Pulmonary artery endothelial cell (primary cell): ENCODE measurements around the gene ADAM8. TPM values are rescaled to one million over a fixed set of nuclear protein-coding genes. Genes with fewer than 3 reads are reported as not detected.

Source experiments
- DNase-seq: peaks from one replicate; pipeline ENCODE4 v3.0.0-alpha.2; 2011; ENCODE audit warnings: low read depth, low spot score
- total RNA-seq: library from RNA; depleted of rRNA; stranded (reverse); fragments of >200 nt; gene quantifications from 2 replicates; pipeline ENCODE4 v1.2.3, GENCODE V29; 2014

The ADAM8 gene
- total RNA-seq, 1 donor from 2014 or later: 0.33 TPM

DNA sequence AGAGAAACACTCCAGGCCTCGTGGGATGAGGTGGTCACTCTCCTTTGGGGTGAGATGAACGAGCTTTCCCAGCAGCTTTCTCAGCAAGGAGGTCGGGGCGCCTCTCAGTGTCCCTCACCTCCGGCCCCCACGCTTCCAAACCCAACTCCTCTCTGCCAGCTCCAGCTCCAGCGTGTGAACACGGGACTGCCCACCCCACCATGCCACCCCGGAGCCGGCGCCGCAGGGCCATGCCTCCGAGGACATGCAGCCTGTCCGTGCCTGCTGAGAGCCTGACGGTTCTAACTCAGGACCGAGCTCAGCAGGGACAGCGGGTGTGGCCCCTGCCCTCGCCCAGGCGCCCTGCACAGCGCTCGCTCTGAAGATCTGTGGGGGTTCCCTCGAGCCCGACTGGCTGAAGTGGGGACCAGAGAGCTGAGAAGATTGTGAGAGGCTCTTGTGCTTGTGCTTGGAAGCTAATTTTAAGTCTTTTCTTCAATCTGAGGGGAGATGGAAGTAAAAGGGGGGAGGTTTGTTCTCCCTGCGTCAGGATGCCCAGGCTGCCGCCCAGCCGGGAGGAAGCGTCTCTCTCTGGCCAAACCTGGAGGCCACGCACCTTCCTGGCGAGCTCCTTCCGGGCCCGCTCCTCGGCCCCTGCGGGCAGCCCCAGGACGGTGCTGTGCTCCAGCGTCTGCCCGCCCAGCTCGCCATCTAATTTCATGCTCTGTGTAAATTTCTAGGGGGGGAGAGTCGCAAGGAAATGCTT is 5.1 kb upstream of the ADAM8 start:
- no peak for DNase-seq

DNA sequence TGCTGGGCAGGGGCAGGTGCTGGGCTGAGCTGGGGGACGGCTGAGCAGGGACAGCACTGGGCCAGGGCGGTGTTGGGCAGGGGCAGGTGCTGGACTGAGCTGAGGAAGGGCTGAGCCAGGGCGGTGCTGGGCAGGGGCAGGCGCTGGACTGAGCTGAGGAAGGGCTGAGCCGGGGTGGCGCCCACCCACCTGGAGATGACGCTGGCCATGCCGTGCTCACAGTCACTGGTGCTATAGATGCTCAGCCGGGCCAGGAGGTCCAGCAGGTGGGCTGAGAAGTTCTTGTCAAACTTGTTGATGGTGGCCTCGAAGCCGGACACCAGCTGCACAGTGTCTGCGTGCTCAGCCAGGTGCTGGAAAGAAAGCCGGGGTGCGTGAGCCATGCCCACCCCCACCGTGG is 4.4 kb upstream of the ADAM8 start:
- no peak for DNase-seq

DNA sequence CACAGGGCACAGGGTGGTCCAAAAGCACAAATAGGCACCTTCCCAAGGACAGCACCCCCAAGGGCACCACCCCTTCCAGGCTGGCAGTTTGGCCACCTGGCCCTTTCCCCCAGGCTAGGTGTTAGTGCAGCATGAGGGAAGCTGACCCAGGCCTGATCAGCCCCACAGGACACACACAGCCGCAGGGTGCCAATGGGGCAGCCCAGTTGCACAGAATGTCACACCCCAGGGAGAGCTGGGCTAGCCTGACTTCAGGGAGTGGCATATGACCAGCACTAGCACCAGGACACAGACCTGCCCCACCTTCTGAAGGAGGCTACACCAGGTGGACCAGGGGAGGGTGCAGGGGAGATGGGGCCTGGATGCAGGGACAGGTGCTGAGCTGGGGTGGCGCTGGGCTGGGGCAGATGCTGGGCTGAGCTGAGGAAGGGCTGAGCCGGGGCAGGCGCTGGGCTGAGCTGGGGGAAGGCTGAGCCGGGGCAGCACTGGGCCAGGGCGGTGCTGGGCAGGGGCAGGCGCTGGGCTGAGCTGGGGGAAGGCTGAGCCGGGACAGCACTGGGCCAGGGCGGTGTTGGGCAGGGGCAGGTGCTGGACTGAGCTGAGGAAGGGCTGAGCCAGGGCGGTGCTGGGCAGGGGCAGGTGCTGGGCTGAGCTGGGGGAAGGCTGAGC is 3.9 kb upstream of the ADAM8 start:
- DNase-seq: no peak

DNA sequence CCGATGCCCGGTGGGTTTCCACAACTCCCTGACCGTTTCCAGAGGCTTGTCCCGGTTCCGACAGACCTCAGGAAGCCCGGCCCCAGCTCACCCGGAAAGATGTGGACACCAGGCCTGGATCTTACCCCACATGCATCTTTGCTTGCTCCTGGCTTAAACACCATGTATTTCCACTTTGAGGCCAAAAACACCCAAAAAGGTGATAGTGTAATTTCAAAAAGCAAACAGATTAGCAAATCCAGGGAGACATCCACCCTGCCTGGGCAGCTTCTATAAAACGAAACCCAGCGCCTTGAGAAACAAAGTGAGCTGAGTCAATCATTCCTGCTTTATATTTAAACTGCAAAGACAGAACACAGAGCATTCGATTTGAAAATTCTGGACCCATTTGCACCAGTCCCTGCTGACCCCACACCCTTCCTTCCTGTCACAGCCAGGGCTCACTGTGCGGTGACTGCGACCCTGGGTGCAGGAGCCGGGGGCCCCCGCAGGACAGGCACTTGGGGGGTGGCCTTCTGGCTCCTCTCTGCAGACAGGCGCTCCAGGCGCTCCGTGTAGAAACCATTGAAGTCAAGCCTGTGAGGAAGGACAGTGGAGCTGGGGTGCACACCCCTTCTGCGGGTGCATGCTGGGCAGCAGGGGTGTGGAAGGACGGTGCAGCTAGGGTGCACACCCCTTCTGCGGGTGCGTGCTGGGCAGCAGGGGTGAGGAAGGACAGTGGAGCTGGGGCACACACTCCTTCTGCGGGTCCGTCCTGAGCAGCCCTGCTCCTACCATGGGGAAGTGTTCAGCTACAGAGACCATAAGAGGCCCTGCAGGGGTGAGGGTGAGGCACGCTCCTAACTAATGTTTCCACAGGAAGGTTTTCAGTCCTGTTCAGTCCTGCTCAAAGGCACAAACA is 2.9 kb upstream of the ADAM8 start:
- no peak for DNase-seq

DNA sequence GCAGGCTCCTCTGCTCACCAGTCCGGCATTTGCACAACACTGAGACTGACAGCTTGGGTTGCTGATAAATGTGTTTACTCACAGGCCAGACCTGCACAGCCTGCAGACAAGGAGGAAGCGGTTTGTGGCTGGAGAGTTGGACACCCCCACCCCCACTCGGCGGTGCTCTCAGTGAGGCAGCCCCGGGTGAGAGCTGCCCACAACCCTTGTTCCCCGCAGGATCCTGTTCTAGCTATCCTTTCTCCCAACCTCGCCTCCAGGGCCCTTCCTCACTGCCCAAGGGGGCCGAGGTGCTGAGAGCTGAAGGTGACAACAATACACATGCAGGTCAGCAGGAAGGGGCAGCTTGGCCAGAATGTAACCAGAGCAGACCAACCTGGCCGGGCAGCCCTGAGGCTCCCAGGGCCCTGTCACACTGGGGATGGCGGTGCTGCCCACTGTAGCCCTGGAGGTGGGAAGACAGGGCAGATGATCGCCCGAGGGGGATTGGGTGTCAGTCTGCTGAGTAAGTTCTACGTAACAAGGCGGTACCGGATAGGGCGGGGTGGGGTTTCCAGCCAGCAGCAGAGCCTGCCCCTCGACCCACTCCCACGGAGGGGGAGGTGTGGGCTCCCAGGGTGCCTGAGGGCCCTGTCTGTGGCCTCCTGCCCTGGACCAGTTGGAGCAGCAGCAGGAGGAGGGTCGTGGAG is 2.1 kb upstream of the ADAM8 start:
- DNase-seq: no peak

DNA sequence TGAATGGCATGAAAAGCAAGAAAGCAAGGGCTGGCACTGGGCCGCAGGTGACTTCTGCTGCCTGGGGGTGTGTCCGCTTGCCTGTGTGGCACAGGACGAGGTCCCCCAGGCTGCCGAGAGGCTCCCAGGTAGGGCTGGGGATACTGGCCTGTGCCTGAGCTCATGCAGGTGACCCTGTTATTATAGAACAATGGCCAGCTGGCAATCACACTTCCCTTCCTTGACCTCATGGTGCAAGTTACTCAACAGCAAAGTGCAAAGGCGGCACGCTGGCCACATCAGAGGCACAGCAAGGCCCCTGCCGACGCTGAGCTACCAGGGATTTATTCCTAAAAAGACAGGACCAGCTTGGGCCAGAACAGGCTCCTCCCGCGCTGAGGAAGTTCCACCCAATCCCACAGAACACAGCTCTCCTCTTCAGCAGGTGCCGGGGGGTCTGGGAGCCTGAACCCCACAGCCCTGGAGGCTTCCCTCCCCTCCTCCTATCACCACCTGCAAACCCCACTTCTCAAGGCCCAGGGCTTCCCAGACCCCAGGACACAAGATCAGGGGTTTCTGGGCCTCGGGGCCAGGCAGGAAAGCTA is 1.4 kb upstream of the ADAM8 start:
- no peak for DNase-seq

DNA sequence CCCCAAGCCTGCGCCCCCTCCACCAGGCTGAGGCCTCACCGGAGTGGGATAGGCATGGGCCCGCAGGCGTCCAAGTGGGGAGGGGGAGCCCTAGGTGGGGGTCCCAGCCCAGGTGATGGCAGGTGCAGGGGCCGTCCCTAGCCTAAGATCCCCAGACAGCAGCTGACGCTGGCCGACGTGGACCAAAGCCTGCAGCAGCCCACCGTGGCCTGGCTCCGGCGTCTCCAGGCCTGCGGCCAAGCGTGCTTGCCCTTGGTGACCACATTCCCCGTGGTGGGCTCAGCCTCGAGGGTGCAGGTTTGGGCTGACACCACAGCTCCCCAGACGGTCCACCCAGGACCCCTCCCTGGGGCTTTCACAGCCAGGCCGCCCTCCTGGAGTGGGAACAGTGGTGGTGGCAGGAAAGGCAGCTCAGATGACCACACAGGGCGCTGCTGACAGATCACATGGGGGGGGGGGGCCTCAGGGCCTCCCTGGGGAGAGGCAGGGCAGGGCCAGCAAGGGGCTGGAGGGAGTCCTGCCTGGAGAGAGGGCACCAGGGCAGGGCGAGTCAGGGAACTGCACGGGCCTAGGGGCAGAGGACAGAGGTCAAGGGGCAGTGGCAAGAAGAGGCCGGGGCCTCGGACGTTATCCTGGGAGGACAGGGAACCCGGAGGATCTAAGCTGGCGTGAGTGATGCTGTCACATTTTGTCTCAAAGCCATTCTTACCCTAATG is 767 bp upstream of the ADAM8 start:
- DNase-seq: no peak

DNA sequence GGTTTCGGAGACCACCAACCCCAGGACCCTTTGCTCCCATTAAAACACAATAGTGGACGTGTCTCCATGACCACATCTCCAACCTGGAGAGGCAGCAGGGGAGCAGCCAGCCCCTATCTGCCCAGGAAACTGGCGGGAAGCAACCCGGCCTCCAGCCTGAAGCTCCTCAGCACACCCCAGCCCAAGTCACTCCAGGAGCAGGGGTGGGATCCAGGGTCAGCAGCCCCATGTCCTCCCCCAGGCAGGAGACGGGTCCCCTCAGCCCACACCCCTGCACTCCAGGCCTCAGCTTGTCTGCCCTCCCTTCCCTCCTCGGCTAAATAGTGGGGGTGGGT is 601 bp downstream of the ADAM8 start:
- no peak for DNase-seq

DNA sequence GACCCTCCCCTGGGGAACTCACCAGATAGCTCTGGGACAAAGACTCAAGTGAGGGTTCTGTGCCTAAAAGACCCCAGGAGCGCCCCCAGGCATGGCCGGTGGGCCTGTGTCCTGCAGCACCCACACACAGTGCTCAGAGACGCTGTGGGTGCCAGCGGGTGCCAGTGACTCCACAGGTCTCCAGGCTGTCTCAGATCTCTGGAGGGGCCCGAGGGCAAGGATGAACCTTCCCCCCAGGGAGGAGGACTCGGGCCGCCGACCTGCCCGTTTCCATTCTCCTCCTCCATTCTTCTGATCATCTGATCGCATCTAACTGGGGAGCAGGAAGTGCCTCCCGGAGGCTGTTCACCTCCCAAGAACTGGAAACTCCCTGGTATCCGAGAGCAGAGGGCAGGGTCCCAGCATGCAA is 980 bp downstream of the ADAM8 start:
- DNase-seq: no peak

DNA sequence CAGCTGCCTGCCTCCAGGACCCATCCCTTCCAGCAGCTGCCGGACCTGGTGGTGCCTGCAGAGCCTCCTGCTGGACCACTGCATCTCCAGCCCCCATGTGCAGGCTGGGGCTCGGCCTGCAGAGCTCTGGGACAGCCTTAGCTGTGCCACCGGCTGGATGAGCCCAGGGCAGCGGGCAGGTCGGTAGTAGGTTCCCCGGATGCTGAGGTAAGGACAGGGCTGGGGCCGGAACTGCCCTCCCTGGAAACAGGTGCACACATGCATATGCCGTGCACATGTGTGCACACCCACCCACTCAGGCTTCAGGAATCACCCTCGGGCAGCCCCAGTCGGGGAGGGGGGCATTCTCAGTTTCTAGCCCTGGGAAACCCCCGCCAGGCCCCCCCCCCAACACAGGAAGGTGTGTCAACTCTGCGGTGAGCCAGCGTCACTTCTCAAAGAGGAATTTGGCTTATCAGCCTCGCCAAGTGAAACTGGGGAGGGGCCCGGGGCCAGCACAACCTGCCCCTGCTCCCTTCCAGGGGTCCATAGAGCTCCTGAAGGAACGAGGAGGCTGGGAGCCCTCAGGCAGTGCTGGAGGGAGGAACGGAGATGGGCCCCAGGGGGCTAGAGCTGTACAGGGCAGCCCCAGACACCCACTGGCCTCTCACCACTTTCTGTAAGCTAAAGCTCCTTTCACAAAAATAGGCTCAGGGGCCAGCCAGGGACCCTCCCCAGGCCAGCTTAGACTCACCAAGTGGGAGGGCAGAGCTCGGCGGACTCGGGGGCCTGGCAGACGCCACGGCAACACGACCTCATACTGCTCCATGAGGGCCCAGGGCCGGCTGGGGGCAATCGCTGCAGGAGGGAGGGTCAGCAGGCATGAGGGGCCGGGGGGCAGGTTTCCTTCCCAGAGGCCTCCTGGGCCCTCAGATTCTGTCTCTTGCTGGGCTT is 1.7 kb downstream of the ADAM8 start:
- no peak for DNase-seq

DNA sequence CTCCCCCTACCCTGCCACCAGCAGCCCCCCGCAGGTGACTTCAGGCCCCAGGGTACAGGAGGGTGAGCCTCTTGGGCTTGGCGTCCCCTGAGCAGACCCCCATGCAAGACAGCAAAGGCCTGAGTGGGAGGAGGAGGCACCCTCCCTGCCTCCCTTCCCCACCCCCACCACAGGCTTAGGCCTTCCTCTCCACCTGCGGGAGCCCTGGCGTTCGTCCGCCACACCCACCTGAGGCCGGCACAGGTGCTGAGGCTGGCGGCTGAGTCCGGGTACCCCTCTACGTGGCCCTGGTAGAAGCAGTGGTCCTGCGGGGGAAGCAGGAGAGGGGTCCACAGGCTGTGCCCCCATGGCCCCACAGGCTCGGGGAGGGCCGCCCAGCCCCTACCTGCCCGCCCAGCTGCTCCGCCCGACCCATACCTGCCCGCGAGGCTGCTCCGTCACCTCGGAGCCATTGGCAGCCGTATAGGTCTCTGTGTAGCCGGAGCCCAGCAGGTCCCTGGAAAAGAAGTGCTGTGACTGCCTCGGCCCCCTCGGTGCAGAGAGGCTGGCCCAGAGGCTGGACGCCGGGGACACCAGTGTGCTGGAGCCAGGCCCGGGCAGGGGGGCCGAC is 3.0 kb downstream of the ADAM8 start:
- no peak for DNase-seq

DNA sequence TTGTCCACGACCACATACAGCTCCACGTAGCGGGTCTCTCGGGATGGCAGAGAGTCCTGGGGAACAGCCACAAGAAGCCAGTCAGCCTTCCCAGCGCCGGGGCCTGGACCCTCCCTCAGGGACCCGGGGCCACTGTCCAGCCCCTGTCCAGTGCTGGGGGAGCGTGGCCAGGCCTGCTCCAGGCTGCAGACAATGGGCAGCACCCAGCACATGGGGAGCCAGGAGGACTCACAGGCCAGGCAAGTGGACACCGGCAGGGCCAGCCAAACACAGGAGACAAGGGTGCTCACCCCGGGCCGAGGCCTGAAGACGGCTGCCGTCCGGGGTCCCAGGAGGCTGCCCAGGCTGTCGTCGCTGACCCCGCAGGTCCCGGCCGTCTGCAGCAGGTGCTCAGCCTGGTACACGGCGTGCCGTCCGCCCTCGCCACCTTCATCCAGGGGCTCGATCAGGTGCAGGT is 3.7 kb downstream of the ADAM8 start:
- no peak for DNase-seq

DNA sequence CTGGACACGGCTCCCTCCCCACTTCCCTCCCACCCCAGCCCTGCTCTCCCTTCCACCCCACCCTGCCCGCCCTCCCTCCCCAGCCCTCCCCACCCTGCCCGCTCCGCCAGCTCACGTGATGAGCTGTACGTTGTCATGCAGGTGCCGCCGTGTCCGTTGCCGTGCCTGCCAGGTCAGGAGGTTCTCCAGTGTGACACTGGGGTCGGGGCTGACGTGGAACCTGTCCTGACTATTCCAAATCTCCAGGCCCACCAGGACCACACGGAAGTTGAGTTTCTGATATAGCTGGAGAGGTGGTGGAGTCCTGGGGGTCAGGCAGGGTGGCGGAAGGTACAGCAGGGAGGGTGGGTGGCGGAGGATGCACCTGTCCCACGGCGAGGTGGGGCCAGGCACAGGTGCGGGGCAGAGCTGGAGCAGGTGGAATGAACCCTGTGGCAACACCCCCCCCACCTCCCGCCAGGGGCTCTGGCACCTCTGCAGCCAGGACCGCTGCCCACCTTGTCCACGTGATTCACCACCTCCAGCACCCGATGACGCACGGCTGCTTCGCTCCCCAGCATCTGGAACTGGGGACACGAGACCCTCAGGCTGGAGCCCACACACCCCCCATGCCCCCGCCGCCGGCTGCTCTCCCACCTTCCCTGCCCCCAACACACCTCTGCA is 4.2 kb downstream of the ADAM8 start:
- DNase-seq: no peak

DNA sequence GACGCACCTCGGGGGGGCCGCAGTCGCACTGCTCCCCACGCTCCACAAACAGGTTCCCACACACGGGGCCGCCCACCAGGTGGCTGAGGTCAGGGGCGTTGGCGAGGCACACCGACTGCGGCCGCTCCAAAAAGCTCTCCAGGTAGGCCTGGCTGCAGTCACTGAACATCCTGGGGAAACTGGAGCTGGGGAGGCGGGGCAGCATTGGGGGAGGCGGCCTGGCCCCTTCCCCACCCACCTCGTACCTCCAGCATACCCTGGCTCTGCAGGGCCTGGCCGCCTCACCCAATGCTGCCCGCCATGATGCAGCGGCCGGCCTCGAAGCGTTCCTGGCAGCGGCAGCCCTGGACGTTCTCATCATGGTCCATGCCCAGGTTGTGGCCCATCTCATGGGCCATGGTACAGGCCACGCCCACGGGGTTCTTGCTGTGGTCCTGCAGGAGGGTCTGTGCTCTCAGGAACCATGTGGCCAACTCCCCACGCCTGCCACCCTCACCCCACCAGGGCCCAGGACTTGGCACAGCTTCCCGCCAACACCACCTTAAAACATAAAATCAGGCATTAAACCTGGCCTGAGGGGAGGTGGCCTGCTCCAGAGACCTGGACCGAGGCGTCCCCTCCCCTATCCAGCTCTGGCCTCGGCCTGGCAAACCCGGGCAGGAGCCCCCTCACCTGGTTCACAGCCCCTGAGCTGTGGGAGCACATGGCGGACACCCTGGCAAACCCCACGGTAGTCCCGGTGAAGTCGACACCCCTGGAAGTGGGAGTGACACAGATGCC is 5.0 kb downstream of the ADAM8 start:
- no peak for DNase-seq

DNA sequence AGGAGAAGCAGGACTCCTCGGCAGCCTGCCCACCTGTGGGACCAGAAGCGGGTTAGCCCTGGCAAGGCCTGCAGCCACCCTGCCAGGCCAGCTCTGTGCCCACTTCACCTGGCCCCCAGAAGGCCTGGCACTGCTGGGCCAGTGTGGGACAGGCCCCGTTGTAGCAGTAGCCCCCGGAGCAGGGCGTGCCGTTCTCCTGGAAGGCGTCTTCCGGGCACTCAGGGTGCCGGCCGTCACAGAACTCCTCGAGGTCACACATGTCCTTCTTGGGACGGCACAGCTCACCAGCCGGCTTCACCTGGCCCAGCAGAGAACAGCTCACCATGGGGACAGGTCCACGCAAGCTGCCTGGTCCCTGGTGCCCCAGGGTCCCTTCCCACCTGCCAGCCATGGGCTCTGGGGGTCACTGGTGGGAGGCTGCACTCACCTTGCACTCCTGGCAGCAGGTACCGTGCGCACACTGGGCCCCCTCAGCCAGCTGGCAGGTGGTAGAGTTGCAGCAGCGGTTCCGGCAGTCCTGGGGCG is 5.8 kb downstream of the ADAM8 start:
- no peak for DNase-seq

DNA sequence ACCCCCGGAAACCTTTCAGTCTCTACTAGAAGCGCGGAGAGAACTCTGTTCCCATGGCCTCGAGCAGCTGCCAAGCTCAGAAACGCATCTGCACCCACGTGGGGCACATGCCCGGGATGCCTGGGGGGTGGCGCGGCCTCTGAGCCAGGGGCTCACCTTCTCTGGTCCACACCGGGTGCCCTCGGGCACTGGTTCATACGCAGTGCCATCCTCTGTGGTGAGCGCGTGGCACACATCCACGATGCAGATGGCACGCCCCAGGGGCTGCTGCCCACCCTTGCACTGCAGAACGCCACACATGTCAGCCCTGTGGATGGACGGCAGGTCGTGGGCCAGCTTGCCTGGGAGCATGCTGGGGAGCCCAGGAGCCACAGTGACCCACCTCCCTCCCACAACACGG is 6.5 kb downstream of the ADAM8 start:
- no peak for DNase-seq

DNA sequence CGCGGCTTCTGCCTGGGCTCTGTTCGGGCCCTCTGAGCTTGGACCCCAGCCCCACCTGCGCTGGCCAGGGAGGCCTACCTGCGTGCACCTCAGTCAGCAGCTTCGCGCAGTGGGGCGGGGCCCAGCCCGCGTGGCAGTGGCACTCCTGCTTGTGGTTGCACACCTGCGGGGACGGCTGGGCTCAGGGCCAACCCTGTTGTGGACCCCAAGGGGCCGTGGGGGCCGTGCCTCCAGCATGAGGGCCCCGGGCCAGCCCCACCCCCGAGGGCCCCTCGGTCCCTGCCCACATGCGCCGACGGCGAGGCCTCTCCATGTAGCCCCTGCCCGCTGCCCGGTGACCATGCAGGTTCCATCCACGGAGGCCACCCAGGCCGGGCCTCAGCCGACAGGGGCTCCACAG is 7.3 kb downstream of the ADAM8 start:
- DNase-seq: no peak

DNA sequence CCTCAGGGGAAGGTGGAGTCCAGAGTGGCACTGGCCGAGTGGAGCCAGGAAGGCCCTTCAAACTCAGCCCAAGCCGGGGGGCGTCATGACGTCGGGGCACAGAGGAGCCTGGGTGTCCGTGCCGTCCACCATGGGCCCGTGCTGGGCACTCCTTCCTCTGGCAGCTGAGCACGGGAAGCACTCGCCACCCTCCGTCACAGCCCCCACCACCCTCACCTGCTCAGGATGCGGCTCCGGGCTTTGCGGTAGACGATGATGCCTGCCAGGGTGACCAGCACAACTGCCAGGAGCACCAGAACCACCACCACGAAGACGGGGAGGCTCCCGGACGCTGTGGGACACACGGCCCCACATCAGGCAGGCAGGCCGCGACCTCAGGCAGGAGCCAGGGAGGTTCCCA is 8.1 kb downstream of the ADAM8 start:
- no peak for DNase-seq
